ENCODE measurements around the gene C3orf70.

C3orf70 gene

GRCh38 chr3:185087419-185087818 is 65.4 kb downstream of the C3orf70 start:
- no peak for DNase-seq (ENCODE audit: low read depth in 4 of 4, low spot score in 1 of 4)

GRCh38 chr3:185084901-185085300 is 68.0 kb downstream of the C3orf70 start:
- no peak for DNase-seq (ENCODE audit: low read depth in 4 of 4, low spot score in 1 of 4)

- no peak for DNase-seq (ENCODE audit: low read depth in 4 of 4, low spot score in 1 of 4)
These were observed 68.5 kb downstream of the C3orf70 start for GRCh38 chr3:185084402-185084801.

DNA sequence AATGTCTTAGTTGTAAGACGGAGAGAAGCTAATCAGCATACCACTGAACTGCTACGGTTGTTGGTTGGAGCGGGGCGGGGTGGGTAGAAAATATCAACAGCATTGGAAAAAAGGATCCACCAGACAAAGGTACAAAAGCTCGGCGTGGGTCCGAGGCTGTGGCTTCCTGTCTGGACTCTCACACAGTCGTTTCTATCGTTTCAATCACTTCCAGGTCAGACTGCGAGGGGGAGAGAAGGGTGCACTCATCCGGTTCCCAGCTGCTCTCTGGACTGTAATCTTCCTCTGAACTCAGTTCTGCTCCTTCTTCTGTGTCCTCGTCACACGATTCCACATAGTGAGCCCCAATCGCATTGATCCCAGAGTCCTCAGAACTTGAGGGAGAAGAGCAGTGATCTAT is 70.0 kb downstream of the C3orf70 start:
- no peak for DNase-seq (ENCODE audit: low read depth in 4 of 4, low spot score in 1 of 4)

- no peak for DNase-seq (ENCODE audit: low read depth in 4 of 4, low spot score in 1 of 4)
These were observed 70.7 kb downstream of the C3orf70 start for GRCh38 chr3:185082149-185082548.

DNA sequence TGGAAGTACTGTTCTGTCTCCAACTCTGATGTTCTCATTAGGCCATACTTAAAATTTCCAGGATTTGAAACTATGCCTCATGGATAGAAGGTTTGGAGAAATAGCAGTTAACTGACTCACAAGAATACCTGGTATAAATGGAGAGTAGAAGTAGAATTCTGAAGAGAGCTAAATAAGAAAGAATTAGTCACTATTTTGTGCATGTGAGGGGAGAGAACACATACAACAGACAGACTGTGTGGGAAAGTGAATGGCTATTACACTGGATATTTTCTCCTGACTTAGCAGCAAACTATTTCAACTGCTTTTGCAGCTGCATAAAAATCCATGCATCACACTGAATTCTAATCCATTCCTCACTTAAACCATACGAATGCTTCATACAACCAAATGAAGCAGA is 71.3 kb downstream of the C3orf70 start:
- DNase-seq (ENCODE audit: low read depth in 4 of 4, low spot score in 1 of 4), result no peak

DNA sequence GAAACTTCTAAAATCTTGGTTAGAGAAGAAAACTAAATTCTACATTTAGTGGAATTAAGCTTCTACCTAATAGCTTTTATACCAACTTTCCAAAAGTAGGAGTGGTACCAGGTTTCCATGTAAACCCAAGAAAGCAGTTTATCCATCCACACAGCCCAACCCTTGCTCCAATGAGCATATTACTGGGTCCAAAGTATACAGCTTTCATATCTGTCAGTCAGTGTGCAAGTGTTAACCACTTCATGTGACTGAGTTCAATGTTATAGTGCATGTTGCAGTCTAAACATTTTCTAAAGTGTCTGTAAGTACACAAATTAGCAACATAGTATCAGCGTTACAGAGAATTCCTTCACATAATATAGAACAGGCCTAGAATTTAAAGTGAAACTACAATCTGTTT is 73.2 kb downstream of the C3orf70 start:
- DNase-seq (ENCODE audit: low read depth in 4 of 4, low spot score in 1 of 4), result no peak

- DNase-seq (ENCODE audit: low read depth in 4 of 4, low spot score in 1 of 4), result no peak
These were observed 76.6 kb downstream of the C3orf70 start for GRCh38 chr3:185076219-185076618.

DNA sequence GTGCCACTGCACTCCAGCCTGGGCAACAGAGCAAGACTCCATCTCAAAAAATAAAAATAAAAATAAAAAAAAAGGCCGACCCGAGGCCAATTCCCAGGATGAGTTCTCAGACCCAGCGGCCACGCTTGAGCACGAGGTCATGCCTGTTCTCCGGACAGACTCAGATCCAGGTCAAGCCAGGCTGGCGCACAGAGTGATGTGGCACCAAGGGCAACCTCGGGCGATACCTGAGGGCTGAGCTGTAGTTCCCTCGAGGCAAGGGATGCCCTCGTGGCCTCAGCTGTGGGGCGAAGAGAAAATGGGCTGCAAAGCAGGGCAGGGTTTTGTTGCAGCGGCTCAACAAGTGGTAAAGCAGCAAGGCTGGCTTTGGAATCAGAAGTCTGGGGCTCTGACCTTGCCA is 77.3 kb downstream of the C3orf70 start:
- no peak for DNase-seq (ENCODE audit: low read depth in 4 of 4, low spot score in 1 of 4)

DNA sequence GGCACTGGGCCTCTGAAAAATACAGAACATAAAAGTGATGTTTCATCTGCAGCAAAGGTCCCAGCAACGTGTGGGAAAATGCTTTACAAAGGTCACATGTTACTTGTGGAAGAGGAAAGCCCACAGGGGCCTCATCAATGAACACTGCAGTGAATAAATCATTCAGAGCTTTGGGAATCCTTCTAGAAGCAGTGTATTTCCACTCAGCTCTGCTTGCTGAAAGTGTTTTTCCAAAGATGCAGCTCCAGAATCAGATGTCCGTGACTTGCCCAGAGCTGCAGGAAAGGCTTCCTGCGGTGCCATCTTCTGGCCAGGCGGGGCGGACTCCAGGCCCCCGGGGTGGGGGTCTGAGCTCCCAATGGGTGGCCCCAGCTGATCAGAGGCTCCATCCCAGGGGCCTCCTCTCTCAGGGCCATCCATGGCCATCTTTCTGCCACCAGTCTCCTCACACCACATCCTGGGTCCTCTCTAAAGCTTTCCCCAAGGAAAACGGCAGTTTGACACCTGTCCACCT is 81.5 kb downstream of the C3orf70 start:
- no peak for DNase-seq (ENCODE audit: low read depth in 4 of 4, low spot score in 1 of 4)

DNA sequence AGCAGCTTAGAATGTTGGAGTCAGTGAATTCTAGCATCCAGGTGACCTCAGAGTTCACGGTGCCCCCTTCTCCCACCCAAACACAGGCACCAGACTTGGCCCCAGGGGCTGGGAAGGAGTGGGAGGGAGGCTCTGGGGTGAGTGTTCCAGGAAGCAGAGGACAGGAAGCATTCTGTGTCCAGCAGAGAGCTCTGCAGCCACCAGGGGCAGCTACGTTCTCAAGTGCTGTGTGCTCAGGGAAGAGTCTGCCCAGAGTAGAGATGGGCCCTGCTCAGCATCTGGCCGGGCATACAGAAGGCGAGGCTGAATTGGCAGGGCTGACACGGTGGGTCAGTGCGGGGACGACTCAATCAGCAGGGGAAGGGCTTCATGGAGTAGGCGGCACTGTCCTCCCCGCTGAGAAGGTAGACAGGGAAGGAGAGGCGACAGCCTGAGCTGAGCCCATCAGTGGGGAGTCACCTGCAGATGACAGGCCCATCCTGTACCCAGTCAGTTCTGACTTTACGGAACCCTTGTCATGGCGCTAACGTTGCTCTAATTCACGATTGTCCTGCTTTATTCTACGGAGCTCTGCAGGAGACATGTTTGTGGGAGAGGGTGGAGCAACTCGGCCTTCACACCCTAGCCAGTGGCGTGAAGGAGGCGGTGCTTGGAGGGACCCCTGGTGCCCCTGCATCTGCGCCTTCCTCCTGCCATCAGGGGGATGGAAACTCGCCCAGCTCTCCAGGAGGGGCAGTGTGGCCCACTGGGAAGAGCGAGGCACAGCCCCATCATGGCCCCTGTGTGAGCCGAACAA is 82.2 kb downstream of the C3orf70 start:
- no peak for DNase-seq (ENCODE audit: low read depth in 4 of 4, low spot score in 1 of 4)

DNA sequence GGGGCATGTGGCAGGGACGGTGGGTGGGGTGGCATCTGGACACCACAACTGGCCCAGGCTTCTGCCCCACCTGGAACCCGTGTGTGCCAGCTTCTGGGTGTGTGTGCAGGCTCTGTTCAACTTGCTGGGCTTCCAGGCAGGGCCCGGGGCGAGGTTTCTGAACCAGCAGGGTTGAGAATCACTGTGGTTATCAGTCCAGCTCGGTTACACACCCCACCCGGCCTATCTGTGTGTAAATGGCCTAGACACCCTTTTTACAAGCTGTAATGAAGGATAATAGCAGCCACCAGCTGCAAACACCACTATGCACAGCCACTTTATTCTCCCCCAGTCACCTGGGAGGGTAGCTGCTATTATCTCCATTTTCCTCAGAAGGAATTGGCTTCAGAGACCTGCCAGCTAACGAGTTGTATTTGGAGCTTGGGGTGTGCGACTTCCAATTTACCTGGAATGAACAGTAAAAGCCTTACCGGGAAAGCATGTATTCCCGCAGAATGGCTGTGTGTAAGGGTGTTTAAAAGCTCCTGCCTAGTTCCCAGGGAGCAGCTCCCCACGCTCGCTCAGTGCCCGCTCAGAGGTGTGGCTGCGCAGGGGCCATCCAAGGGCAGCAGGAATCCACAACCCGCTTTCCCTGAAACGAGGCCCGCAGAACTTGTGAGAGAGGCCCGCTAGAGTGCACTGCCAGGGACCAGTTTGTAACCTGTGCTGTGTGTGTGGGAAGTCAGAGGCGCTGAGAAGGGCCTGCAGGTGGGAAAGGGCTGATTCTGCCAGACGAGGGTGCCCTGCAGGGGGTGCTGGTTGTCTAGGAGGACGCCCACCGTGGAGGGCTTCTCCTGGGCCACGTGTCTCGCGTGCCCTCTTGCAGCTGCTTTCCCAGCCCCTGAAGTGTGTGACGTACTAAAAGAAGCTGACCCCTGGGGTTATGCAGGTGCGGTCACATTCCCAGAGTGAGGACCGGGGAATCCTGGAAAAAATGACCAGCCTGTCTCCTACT is 83.5 kb downstream of the C3orf70 start:
- no peak for DNase-seq (ENCODE audit: low read depth in 4 of 4, low spot score in 1 of 4)

DNA sequence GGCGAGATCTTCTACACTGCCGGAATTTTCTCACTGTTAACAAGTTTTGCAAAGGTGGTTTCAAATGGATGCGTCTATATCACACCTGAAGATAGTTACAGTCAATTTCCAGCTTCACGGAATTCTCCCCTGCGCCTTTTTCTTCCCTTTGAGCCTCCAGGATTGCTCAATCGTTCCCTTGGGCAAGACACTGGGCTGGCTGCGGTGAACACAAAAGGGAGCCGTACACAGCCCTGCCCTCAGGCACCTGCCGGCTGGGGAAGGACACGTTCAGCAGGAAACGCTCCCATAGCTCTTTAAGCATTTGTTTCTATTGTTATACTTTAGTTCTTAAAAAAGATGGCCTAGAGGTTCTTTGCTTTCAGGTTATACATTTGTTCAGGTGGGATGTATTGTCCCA is 85.7 kb downstream of the C3orf70 start:
- DNase-seq (ENCODE audit: low read depth in 4 of 4, low spot score in 1 of 4), result no peak

DNA sequence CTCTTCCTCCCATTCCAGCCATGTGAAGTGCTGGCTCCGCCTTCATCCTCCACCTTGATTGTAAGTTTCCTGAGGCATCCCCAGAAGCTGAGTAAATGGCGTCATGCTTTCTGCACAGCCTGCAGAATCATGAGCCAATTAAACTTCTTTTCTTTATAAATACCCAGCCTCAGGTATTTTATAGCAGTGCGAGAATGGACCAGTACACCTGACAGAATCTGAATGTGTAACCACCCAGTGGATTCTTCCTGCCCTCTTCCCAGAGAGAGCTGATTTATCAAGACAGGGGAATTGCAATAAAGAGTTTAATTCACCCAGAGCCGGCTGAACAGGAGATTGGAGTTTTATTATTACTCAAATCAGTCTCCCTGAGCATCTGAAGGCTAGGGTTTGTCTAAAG is 86.6 kb downstream of the C3orf70 start:
- no peak for DNase-seq (ENCODE audit: low read depth in 4 of 4, low spot score in 1 of 4)

DNA sequence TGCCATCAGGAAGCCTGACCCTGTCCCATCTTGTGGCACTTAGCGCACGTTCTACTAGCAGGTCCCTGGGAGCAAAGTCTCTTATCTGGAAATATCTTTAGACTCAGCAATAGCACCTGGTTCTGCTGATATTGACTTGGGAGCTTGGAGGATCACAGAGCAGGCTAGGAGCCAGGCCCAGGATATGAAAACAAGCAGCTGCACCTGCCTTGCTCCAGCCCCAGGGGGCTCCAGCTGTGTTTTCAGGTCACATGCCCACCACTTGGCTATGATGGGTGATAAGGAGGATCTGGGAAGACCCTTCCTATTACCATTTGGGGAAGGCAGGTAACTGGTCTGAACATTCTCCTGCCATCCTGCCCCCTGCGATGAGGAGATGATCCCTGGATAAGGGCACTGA is 87.8 kb downstream of the C3orf70 start:
- DNase-seq (ENCODE audit: low read depth in 4 of 4, low spot score in 1 of 4), result no peak

GRCh38 chr3:185063431-185063830 is 89.4 kb downstream of the C3orf70 start:
- DNase-seq (ENCODE audit: low read depth in 4 of 4, low spot score in 1 of 4), result no peak

DNA sequence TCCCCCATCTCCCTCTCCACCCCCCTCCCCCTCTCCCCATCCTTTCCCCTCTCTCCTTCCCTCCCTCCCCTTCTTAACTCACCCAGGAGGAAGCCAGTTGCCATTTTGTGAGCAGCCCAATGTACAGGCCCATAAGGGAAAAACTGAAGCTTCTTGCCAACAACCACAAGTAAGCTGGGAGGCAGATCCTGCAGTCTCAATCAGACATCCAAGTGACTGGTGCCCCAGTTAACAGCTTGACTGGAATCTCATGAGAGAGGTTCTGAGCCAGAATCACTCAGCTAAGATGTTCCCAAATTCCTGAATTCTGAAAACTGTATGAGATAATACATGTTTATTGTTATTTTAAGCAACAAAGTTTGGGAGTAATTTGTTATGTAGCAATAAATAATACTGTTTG is 90.7 kb downstream of the C3orf70 start:
- DNase-seq (ENCODE audit: low read depth in 4 of 4, low spot score in 1 of 4), result no peak

- no peak for DNase-seq (ENCODE audit: low read depth in 4 of 4, low spot score in 1 of 4)
These were observed 92.2 kb downstream of the C3orf70 start for GRCh38 chr3:185060655-185061054.

GRCh38 chr3:185059766-185060165 is 93.1 kb downstream of the C3orf70 start:
- no peak for DNase-seq (ENCODE audit: low read depth in 4 of 4, low spot score in 1 of 4)

- DNase-seq (ENCODE audit: low read depth in 4 of 4, low spot score in 1 of 4), result no peak
These were observed 94.1 kb downstream of the C3orf70 start for GRCh38 chr3:185058796-185059195.

DNA sequence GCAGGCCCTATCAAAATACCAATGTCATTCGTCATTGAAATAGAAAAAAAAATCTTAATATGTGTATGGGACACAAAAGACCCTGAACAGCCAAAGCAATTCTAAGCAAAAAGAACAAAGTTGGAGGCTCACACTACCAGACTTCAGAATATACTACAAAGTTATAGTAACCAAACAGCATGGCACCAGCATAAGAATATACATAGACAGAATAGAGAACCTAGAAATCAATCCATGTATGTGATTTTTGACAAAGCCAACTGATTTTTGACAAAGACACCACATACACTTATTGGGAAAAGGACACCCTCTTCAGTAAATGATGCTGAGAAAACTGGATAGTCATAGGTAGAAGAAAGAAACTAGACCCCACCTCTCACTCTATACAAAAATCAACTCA is 95.0 kb downstream of the C3orf70 start:
- DNase-seq (ENCODE audit: low read depth in 4 of 4, low spot score in 1 of 4), result no peak

- DNase-seq (ENCODE audit: low read depth in 4 of 4, low spot score in 1 of 4), result no peak
These were observed 96.0 kb downstream of the C3orf70 start for GRCh38 chr3:185056908-185057307.

Measured in stimulated activated CD4-positive, alpha-beta T cell treated with anti-CD3 and anti-CD28 coated beads, Interleukin-1b, Interleukin-23, amount 100 ng/mL, for 24 hours (primary cell).